Measurements from ENCODE around the gene KDM6B. TPM values are rescaled to one million over a fixed set of nuclear protein-coding genes. Genes with fewer than 3 reads are reported as not detected.
A peak's percentile ranks its signal among the peaks of the same experiment; 100 is the strongest.

Gene KDM6B
- total RNA-seq, 2 donors from 2014 or later: 49.5 to 50.4 TPM

- no peak for ATAC-seq
- intact Hi-C loops (cut with DNase I, micrococcal nuclease): no loop called here
- peak; percentile 65 to 79 for DNase-seq
Measured at GRCh38 chr17:7838090-7839075, 4.4 kb downstream of the KDM6B start.

GRCh38 chr17:7839190-7839875, 5.3 kb downstream of the KDM6B start:
- peak; percentile 85 to 93 for DNase-seq
- intact Hi-C loops (cut with DNase I, micrococcal nuclease): no loop called here
- ATAC-seq: peak; percentile 21

- ATAC-seq (no peak), DNase-seq (peak in 1 of 2 donors; percentile 18)
- intact Hi-C loops (cut with DNase I, micrococcal nuclease): no loop called here
Measured at GRCh38 chr17:7839876-7840261, 5.9 kb downstream of the KDM6B start.

- intact Hi-C loops (cut with DNase I, micrococcal nuclease): no loop called here
- no peak for ATAC-seq
- no peak for DNase-seq
Measured at GRCh38 chr17:7840441-7840840, 6.4 kb downstream of the KDM6B start.

GRCh38 chr17:7840875-7841274, 6.9 kb downstream of the KDM6B start:
- DNase-seq (no peak), ATAC-seq (no peak)
- intact Hi-C loops (cut with DNase I, micrococcal nuclease): no loop called here

- DNase-seq (peak; percentile 84 to 88), ATAC-seq (peak; percentile 4)
- intact Hi-C loops (cut with DNase I, micrococcal nuclease): no loop called here
Measured at GRCh38 chr17:7841396-7841914, 7.4 kb downstream of the KDM6B start.

- DNase-seq (peak; percentile 91 to 94), ATAC-seq (peak; percentile 49)
- intact Hi-C loops (cut with DNase I, micrococcal nuclease): no loop called here
Measured at GRCh38 chr17:7841915-7842379, 7.9 kb downstream of the KDM6B start.

- peak; percentile 21 for ATAC-seq
- intact Hi-C loops (cut with DNase I, micrococcal nuclease): no loop called here
- peak; percentile 79 to 80 for DNase-seq
Measured at GRCh38 chr17:7842380-7843256, 8.6 kb downstream of the KDM6B start.

- intact Hi-C loops (cut with DNase I, micrococcal nuclease): no loop called here
- no peak for ATAC-seq
- DNase-seq: no peak
Measured at GRCh38 chr17:7843257-7843535, 9.2 kb downstream of the KDM6B start.

- peak; percentile 89 to 95 for DNase-seq
- intact Hi-C loops (cut with DNase I, micrococcal nuclease): no loop called here
- ATAC-seq: peak; percentile 57
Measured at GRCh38 chr17:7843536-7844291, 9.7 kb downstream of the KDM6B start.

GRCh38 chr17:7844292-7845154, 10.5 kb downstream of the KDM6B start:
- ATAC-seq (peak; percentile 58), DNase-seq (peak; percentile 89 to 95)
- intact Hi-C loops (cut with DNase I, micrococcal nuclease): no loop called here

- no peak for ATAC-seq
- intact Hi-C loops (cut with DNase I, micrococcal nuclease): no loop called here
- DNase-seq: no peak
Measured at GRCh38 chr17:7845359-7846062, 11.5 kb downstream of the KDM6B start.

GRCh38 chr17:7846063-7846735, 12.2 kb downstream of the KDM6B start:
- DNase-seq (peak in 1 of 2 donors; percentile 12), ATAC-seq (no peak)
- intact Hi-C loops (cut with DNase I, micrococcal nuclease): no loop called here

- ATAC-seq: no peak
- peak; percentile 22 to 36 for DNase-seq
- intact Hi-C loops (cut with DNase I, micrococcal nuclease): no loop called here
Measured at GRCh38 chr17:7846765-7847661, 13.0 kb downstream of the KDM6B start.

GRCh38 chr17:7848131-7848579, 14.1 kb downstream of the KDM6B start:
- no peak for DNase-seq
- intact Hi-C loops (cut with DNase I, micrococcal nuclease): no loop called here

More at GRCh38 chr17:7848131-7848579, 14.1 kb downstream of the KDM6B start:
- no peak for ATAC-seq

Measured in left colon (tissue), 2 donors.